NCI-H345 (cell line): ENCODE data around the gene CACNA1C.

Experiments used
- DNase-seq: peaks from one replicate; lab custom pipeline; 2025; lab: John Stamatoyannopoulos, UW

CACNA1C gene

DNA sequence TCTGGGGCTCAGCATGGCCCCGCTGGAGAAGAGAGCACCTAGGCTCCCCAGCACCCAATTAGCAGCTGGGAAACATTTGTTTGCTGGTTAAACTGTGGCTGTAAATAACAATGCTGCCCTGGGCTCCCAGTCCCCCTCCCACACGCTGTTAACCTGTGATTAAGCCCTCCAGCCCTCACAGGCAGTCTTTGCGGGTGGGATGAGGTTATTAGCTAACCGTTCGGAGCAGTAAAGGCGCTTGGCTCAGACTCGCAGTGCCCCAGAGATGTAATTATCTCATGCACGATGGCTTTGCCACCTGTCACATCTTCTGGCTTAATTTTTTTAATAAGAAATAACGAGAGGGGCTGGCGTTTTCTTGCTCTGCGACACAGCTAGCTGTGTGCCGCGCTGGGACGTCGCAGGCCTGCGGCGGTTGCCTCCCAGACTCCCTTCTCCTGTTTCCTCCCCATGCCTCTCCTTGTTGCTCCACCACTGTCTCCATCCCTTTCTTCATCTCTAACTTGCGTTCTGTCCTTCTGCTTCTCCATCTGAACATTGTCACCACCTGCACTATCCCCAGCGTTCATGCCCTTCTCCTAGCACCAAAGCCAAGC is 502.8 kb downstream of the CACNA1C start:
- DNase-seq = no peak

DNA sequence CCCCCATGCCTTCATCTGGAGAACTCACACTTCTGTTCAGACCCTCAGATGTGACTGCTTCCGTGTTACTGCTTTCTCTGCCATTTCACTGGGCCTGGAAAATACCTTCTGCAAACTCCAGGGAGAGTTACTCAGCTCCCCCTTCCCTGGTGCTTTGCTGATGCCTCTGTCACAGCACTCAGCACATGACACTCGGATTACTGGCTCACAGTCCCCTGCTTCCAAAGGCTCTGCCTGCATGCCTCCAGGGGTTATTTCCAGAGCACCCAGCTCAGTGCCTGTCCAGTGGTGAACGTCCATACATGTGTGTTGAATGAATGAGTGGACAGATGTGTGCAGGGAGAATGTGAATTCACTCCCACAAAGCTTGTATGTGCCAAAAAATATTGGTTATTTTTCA is 504.8 kb downstream of the CACNA1C start:
- no peak for DNase-seq

- no peak for DNase-seq
These were observed 507.1 kb downstream of the CACNA1C start for GRCh38 chr12:2559931-2560330.

DNA sequence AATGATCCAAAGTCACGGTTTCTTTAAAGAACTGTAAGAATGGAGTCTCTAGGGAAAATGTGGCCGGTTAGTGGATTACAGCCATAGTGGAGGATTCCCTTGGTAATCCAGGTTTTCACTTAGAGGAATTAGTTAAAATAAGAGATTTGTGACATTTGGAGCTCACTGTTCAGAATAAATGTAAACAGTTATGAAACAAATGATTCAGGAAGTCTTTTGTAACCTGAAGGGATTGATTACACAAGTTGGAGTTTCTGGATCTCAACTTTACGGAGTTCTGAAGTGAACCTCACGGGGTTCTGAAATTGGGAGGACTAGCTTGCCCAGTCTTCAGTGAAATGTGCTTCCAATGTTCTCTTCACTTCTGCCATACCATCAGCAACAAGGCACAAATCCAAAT is 507.6 kb downstream of the CACNA1C start:
- no peak for DNase-seq

GRCh38 chr12:2561367-2561766 is 508.6 kb downstream of the CACNA1C start:
- DNase-seq = no peak

GRCh38 chr12:2562400-2562799 is 509.6 kb downstream of the CACNA1C start:
- no peak for DNase-seq

GRCh38 chr12:2563709-2564108 is 510.9 kb downstream of the CACNA1C start:
- DNase-seq = no peak

GRCh38 chr12:2566161-2566560 is 513.4 kb downstream of the CACNA1C start:
- no peak for DNase-seq

- DNase-seq = no peak
These were observed 514.9 kb downstream of the CACNA1C start for GRCh38 chr12:2567711-2568110.

- no peak for DNase-seq
These were observed 517.8 kb downstream of the CACNA1C start for GRCh38 chr12:2570562-2570961.

DNA sequence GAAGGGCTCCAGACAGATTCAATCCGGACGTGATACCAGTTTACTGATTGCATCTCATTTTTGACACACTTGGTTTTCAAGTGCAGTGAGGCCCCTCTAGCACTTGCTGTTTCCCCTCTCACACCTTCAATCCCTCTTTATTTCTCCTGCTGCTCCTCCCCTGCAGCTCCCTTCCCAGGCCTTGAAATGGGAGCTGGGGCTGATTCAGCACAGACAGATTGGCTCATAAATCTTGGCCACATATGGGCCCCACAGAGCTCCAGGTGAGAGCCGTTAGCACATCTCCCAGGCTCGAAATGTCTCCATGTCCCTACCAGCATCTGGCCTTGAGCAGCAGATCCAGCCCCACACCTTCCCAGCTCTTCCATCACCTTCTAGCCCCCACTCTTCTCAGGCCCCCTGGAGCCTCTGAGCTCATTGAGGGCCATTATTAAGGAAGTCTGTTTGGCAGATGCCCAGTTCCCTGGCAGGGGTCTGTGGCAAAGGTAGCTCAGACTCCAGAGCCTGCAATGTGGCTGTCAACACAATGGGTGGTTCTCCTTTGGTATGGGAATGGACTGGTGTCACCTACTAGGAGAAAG is 521.7 kb downstream of the CACNA1C start:
- DNase-seq = peak; percentile 47

DNA sequence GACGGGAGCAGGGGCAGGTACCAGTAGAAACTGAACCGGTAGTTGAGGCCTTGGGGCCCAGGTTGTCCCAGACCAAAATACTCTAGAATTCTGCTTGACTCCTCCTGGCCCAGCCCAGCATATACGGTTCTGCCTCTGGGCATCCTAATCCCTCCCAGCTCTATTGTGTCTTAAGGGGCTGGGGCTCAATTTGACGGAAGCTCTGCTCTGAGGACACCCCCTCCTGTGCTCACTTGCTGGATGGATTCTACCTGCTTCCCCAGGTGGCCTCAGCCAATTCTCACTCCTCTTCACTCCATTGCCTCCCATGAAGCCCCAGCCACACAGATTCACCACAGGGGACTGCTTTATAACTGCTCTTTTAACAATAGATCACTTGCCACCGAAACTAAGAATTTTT is 522.5 kb downstream of the CACNA1C start:
- DNase-seq = peak; percentile 73

DNA sequence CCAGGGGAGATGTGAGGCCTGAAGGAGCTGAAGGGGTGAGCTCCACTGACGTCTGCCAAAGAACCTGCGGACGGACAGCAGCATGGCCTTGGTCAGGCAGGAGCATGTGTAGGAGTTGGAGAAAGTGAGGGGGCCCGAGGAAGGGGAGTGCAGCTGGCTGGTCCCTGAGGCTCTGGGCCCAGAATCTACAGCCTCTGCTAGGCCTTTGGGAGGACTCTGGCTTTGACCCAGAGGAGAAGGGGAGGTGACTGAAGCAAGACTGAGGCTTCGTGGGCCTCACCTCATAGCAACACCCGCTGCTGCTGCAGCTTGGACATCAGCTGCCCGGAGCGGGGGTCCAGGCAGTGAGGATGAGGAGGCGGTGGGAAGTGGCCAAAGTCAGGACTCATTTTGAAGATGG is 525.4 kb downstream of the CACNA1C start:
- no peak for DNase-seq

DNA sequence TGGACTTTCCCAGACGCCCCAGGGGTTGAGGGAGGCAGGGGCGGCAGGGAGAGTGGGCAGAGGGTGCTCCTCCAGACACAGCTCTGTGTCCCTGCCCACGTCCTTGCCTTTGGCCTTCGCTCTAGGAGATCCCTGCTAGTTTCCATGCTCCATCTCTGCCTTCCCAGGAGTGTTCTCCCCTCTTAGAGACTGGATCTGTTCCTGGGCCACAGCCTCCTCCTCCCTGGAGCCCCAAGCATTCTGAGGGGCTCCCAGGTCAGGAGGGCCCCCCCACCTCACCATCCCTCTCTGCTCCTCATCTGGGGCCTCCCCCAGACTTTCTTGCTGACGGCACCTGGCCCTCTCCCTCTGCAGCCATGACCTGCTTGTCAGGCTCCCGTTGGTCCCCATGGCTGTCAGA is 526.0 kb downstream of the CACNA1C start:
- no peak for DNase-seq

GRCh38 chr12:2580821-2581220 is 528.0 kb downstream of the CACNA1C start:
- no peak for DNase-seq

DNA sequence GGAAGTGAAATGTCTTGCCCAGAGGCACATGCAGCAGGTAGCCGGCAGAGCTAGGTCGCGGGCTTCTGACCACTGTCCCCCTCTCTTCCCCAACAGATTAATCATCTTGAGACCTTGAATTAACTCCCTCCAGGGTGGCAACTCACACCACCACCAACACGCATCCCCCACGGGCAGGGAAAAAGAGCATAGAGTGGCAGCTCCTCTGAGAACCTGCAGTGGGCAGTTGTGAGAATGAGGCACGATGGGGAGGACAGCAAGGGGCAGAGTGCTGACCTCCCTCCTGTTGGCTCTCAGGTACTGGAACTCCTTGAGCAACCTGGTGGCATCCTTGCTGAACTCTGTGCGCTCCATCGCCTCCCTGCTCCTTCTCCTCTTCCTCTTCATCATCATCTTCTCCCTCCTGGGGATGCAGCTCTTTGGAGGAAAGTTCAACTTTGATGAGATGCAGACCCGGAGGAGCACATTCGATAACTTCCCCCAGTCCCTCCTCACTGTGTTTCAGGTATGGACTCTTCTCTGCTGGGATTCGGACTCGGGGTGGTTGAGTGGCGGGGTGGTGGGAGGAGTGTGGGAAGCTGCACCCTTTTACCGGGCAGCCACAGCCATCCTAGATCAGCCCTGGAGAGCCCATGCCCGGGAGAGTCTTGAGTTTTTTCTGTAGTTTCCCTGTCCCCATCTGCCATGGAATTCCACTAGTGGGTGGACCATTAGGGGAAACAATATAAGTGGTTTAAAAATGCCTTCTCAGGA is 528.7 kb downstream of the CACNA1C start:
- DNase-seq = no peak

GRCh38 chr12:2582631-2583030 is 529.8 kb downstream of the CACNA1C start:
- DNase-seq = no peak

GRCh38 chr12:2583091-2583497 is 530.3 kb downstream of the CACNA1C start:
- no peak for DNase-seq

DNA sequence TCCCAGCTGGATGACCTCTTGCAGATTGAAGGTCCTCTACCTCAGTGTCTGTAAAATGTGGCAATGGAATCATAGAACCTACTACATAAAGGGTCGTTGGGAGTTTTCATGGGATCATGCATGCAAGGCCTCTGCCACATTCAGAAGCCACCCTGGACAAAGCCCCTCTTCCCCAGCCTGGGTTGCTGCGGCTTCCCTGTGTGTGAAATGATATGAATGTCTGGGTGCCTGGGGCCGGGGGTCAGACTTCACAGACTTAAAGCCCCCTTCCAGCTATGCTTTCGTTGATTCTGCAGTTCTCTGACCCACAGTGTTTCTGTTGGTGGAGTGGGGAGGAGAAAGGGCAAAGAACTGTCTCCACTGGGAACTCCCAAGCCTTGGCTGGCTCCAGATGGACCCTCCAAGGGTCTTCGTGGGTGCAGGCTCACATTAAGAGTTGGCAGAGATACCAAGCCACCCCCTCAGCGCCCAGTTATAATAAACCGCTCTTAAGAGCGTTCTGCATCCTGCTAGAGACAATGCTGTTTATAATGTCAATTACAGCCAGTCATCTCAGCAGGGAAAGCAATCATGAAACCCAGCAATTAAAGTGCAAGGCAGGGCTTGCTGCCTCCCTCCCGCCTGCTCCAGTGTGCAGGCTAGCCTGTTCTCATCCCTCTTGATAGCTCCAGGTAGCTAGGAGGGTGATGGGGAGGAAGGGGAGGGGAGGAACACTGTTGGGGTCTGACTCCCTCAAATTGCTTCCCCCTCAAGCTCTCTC is 531.0 kb downstream of the CACNA1C start:
- DNase-seq = no peak

DNA sequence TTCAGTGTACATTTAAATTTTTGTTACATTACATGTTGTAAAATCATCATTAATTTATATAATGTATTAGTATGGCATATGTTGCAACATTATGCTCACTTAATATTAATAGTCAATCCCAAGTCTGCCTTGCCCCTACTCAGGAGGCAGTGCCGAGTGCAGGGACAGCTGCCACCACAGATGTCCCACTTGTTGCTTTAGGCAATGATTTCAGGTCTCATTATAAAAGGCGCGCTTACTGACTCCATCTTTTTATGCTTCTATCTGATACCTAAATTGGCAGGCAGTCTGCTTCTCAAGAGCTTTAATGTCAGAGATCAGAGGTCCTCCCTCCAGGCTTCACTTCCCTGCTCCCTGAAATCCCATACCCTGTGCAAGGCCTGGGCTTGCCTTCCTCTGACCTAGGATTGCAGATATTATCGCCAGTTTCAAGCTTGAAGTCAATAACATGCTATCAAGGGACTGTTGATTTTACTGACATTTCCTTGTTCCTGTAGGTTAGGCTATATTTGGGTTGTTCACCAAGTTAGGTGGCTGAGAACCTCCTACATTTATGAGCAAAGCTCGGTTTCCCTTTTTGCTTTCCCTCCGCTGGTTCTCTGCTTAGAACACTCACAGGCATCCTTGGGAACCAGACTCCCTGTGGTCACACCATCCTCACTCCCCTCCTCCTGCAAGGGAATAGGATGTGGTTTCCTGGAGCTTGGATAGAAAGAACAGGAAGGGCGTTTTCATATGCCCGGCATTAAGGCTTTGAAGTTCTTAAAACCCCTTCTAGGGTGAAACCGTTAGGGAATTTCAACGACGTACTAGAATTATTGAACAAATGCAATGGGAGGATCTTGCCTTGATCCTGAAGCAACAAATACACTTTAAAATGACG is 533.6 kb downstream of the CACNA1C start:
- no peak for DNase-seq

- no peak for DNase-seq
These were observed 535.6 kb downstream of the CACNA1C start for GRCh38 chr12:2588345-2588744.

- DNase-seq = no peak
These were observed 536.6 kb downstream of the CACNA1C start for GRCh38 chr12:2589381-2589780.
